Left ventricle myocardium inferior (tissue), 1 donor: Measurements from ENCODE around the gene NOS1. TPM values are rescaled to one million over a fixed set of nuclear protein-coding genes. Genes with fewer than 3 reads are reported as not detected.

Experiments
- DNase-seq: peaks from one replicate; pipeline ENCODE4 v3.0.0-alpha.2; 2020
- H3K27ac ChIP-seq: fragments of 200-600 bp; replicated peaks from 2 replicates; pipeline ENCODE4 v1.8.0; 2021
- H3K27me3 ChIP-seq: fragments of 200-600 bp; 2 replicates; pipeline ENCODE4 v1.8.0; 2021; ENCODE audit warnings: low read depth
- H3K36me3 ChIP-seq: fragments of 200-600 bp; 2 replicates; pipeline ENCODE4 v1.8.0; 2021
- H3K4me1 ChIP-seq: fragments of 200-600 bp; 2 replicates; pipeline ENCODE4 v1.8.0; 2021
- H3K4me3 ChIP-seq: fragments of 200-600 bp; 2 replicates; pipeline ENCODE4 v1.8.0; 2021; ENCODE audit warnings: mild to moderate bottlenecking, moderate library complexity
- H3K9me3 ChIP-seq: fragments of 200-600 bp; replicated peaks from 2 replicates; pipeline ENCODE4 v1.8.0; 2021
- intact Hi-C: fragments of 100-400 bp; cut with micrococcal nuclease; formaldehyde crosslinking; loops from one replicate; pipeline ENCODE4 v1.11.0; 2022
- total RNA-seq: library from RNA; stranded (reverse); fragmentation: NEBNext Ultra II Directional; extraction: Animal tissue kit (Norgen Biotek cat#: 25700); gene quantifications from one replicate; pipeline ENCODE4 v1.2.1, GENCODE V29; 2021
- TF ChIP-seq, protein P1 (sequence below): fragments of 200-600 bp; IDR thresholded peaks from 2 replicates; pipeline ENCODE4 v1.8.0; 2021; ENCODE audit warnings: antibody characterized with exemption, mild to moderate bottlenecking, borderline replicate concordance
- donor health status: DM: no; HTN: yes; CAD: no; lungs with severe emphysema.

NOS1 gene
- total RNA-seq, 1 donor from 2014 or later = 0.22 TPM

DNA sequence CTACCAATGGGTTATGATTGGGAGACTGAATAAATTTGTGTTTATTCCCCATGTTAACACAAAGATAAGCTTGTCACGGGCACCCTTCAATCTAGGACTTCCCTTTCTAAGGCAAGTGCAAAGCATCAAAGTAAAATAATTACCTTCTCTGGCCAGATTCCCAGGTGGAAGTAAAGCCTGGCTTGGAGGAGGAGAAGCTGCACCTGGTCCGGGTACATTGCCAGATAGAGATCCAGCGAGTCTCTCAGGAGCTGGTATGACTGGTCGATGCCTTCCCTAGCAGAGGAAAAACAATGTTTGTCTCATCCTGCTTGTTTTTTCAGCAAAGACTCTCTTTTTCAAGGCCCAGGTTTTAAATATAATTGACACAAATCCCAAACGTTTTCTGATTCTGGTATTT, 196.1 kb downstream of the NOS1 start:
- no peaks in the 10 kb centered on the region for H3K9me3 ChIP-seq
- no peak overlapping the region for H3K27ac ChIP-seq
- H3K4me1 ChIP-seq = no peaks in the 10 kb centered on the region
- no peak overlapping the region for H3K4me3 ChIP-seq
- no peaks in the 10 kb centered on the region for H3K27me3 ChIP-seq
- H3K36me3 ChIP-seq = peaks cover 98% of the 10 kb centered on the region
- no peak for DNase-seq
- intact Hi-C loops = no loop called here
- TF ChIP-seq, protein P1, sequence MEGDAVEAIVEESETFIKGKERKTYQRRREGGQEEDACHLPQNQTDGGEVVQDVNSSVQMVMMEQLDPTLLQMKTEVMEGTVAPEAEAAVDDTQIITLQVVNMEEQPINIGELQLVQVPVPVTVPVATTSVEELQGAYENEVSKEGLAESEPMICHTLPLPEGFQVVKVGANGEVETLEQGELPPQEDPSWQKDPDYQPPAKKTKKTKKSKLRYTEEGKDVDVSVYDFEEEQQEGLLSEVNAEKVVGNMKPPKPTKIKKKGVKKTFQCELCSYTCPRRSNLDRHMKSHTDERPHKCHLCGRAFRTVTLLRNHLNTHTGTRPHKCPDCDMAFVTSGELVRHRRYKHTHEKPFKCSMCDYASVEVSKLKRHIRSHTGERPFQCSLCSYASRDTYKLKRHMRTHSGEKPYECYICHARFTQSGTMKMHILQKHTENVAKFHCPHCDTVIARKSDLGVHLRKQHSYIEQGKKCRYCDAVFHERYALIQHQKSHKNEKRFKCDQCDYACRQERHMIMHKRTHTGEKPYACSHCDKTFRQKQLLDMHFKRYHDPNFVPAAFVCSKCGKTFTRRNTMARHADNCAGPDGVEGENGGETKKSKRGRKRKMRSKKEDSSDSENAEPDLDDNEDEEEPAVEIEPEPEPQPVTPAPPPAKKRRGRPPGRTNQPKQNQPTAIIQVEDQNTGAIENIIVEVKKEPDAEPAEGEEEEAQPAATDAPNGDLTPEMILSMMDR = no peak

DNA sequence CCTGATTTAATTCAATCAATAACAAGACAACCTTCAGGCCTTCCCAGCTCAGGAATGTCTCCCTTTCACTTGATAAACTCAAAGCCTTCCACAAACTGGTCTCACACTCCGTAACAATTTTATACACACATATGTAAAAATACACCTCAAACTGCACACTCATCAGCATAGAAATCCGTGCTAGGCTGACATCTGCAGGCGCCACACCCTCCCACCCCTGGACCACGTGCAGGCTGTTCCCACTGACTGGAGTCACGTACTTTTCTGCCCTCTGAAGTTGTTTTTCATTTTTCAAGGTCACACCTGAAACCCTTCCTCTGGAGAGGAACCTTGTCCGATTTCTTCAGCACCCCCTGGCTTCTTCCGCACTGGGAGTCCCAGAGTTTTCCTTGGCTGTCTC, 198.8 kb downstream of the NOS1 start:
- Histone ChIP-seq H3K27ac (no peak overlapping the region), H3K9me3 (no peaks in the 10 kb centered on the region), H3K36me3 (peaks cover 99% of the 10 kb centered on the region), H3K4me3 (no peak overlapping the region), H3K4me1 (no peaks in the 10 kb centered on the region), H3K27me3 (no peaks in the 10 kb centered on the region)
- intact Hi-C loops = no loop called here
- no peak for DNase-seq
- TF ChIP-seq, protein P1 = no peak

DNA sequence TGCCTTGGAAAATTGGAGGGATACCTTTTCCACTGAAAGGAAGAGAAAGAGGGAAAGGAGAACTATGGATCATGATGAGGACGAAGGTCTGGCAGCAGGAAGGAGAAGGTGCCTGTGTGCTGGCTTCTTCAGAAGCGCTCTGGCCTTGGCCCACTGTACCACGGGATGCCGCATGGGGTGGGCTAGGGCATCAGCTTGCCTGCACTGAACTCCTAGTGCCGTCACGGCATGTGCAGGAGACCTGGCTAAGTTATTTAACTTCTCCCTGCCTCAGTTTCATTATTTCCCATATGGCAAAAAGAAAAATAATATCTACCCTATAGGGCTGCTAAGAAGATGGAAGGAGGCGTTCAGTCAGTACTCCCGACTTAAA, 199.3 kb downstream of the NOS1 start:
- Histone ChIP-seq H3K9me3 (no peaks in the 10 kb centered on the region), H3K4me3 (no peak overlapping the region), H3K27me3 (no peaks in the 10 kb centered on the region), H3K36me3 (peaks cover 100% of the 10 kb centered on the region), H3K27ac (no peak overlapping the region), H3K4me1 (no peaks in the 10 kb centered on the region)
- intact Hi-C loops = no loop called here
- TF ChIP-seq, protein P1 = no peak
- no peak for DNase-seq

- Histone ChIP-seq H3K4me3 (no peak overlapping the region), H3K27me3 (no peaks in the 10 kb centered on the region), H3K27ac (no peak overlapping the region), H3K36me3 (peaks cover 100% of the 10 kb centered on the region), H3K4me1 (no peaks in the 10 kb centered on the region), H3K9me3 (no peaks in the 10 kb centered on the region)
- TF ChIP-seq, protein P1 = no peak
- intact Hi-C loops = no loop called here
- no peak for DNase-seq
These were observed 199.8 kb downstream of the NOS1 start for GRCh38 chr12:117161460-117162166.

DNA sequence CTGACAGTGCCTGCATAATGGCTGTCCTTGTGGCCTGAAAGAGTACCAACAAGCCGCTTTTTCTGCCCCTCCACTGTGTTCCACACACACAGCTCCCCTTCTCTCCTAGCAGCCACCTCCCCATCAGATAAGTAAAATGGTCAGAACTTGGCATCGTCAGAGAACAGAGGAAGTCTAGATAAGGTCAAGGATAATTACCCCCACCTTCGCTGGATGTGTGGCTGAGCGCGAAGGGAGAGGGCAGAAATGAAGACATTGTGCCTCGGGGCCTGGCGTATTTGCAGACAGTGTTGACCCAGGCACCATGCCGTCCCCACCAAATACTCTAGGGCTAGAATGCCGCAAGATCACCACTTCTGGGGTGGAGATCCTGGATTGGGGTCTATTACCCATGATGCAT, 201.8 kb downstream of the NOS1 start:
- Histone ChIP-seq H3K27ac (no peak overlapping the region), H3K4me3 (no peak overlapping the region), H3K9me3 (no peaks in the 10 kb centered on the region), H3K4me1 (no peaks in the 10 kb centered on the region), H3K27me3 (no peaks in the 10 kb centered on the region), H3K36me3 (peaks cover 100% of the 10 kb centered on the region)
- DNase-seq = no peak
- TF ChIP-seq, protein P1 = no peak
- intact Hi-C loops = no loop called here
